Measurements from ENCODE around the gene ADAMTSL5.

Gene ADAMTSL5

GRCh38 chr19:1516395-1516753, 3.6 kb upstream of the ADAMTSL5 start:
- Histone ChIP-seq H3K4me2 (ENCODE audit: low read depth, low read length) (no peak overlapping the region), H3K27me3 (replicated peaks; ENCODE audit: insufficient read depth, low read length) (peaks cover 63% of the 10 kb centered on the region), H3K4me3 (ENCODE audit: low read length) (no peak overlapping the region), H2AFZ (ENCODE audit: low read length) (no peak overlapping the region), H3K79me2 (ENCODE audit: low read length) (no peaks in the 10 kb centered on the region), H3K9ac (ENCODE audit: low read length) (no peak overlapping the region), H4K20me1 (ENCODE audit: insufficient read depth, low read length) (no peaks in the 10 kb centered on the region), H3K27ac (ENCODE audit: low read length) (no peak overlapping the region), H3F3A (ENCODE audit: insufficient read depth, low read length) (no peaks in the 10 kb centered on the region), H3K9me3 (replicated peaks; ENCODE audit: insufficient read depth, low read length) (no peaks in the 10 kb centered on the region), H3K4me1 (ENCODE audit: low read length) (peaks cover 10% of the 10 kb centered on the region; the same call in 1 of the 2 replicates), H3K36me3 (replicated peaks; ENCODE audit: insufficient read depth, low read length) (no peaks in the 10 kb centered on the region), H3K9me2 (replicated peaks; ENCODE audit: insufficient read depth, low read length) (no peaks in the 10 kb centered on the region)
- no peak for DNase-seq
- no peak for TF ChIP-seq EZH2 (optimal IDR thresholded peaks at IDR 0.05; ENCODE audit: low read depth, low read length)
- no peak for TF ChIP-seq EZH2phosphoT487 (IDR thresholded peaks at IDR 0.05; ENCODE audit: low read length)
- no peak for TF ChIP-seq CTCF (IDR thresholded peaks at IDR 0.05; ENCODE audit: low read length)

GRCh38 chr19:1514986-1515721, 2.3 kb upstream of the ADAMTSL5 start:
- Histone ChIP-seq H3K4me2 (ENCODE audit: low read depth, low read length) (no peak overlapping the region), H3K9me3 (replicated peaks; ENCODE audit: insufficient read depth, low read length) (no peaks in the 10 kb centered on the region), H3K9me2 (replicated peaks; ENCODE audit: insufficient read depth, low read length) (no peaks in the 10 kb centered on the region), H2AFZ (ENCODE audit: low read length) (no peak overlapping the region), H3K27me3 (replicated peaks; ENCODE audit: insufficient read depth, low read length) (peaks cover 65% of the 10 kb centered on the region), H3K4me1 (ENCODE audit: low read length) (peaks cover 5% of the 10 kb centered on the region; the same call in 1 of the 2 replicates), H4K20me1 (ENCODE audit: insufficient read depth, low read length) (no peaks in the 10 kb centered on the region), H3K9ac (ENCODE audit: low read length) (no peak overlapping the region), H3K4me3 (ENCODE audit: low read length) (no peak overlapping the region), H3K27ac (ENCODE audit: low read length) (no peak overlapping the region), H3F3A (ENCODE audit: insufficient read depth, low read length) (no peaks in the 10 kb centered on the region), H3K79me2 (ENCODE audit: low read length) (no peaks in the 10 kb centered on the region), H3K36me3 (replicated peaks; ENCODE audit: insufficient read depth, low read length) (no peaks in the 10 kb centered on the region)
- no peak for TF ChIP-seq CTCF (IDR thresholded peaks at IDR 0.05; ENCODE audit: low read length)
- no peak for TF ChIP-seq EZH2phosphoT487 (IDR thresholded peaks at IDR 0.05; ENCODE audit: low read length)
- no peak for TF ChIP-seq EZH2 (optimal IDR thresholded peaks at IDR 0.05; ENCODE audit: low read depth, low read length)
- no peak for DNase-seq

GRCh38 chr19:1514295-1514661, 1.5 kb upstream of the ADAMTSL5 start:
- no peak overlapping the region for H3K4me2 ChIP-seq (ENCODE audit: low read depth, low read length)
- no peak for TF ChIP-seq EZH2phosphoT487 (IDR thresholded peaks at IDR 0.05; ENCODE audit: low read length)
- TF ChIP-seq CTCF (IDR thresholded peaks at IDR 0.05; ENCODE audit: low read length) = no peak
- no peak for TF ChIP-seq EZH2 (optimal IDR thresholded peaks at IDR 0.05; ENCODE audit: low read depth, low read length)
- H3K9me2 ChIP-seq (replicated peaks; ENCODE audit: insufficient read depth, low read length) = no peaks in the 10 kb centered on the region
- no peaks in the 10 kb centered on the region for H3K79me2 ChIP-seq (ENCODE audit: low read length)
- H2AFZ ChIP-seq (ENCODE audit: low read length) = no peak overlapping the region
- no peak overlapping the region for H3K4me3 ChIP-seq (ENCODE audit: low read length)
- H3K4me1 ChIP-seq (ENCODE audit: low read length) = peaks cover 2% of the 10 kb centered on the region; the same call in 1 of the 2 replicates
- H3K9me3 ChIP-seq (replicated peaks; ENCODE audit: insufficient read depth, low read length) = no peaks in the 10 kb centered on the region
- H3F3A ChIP-seq (ENCODE audit: insufficient read depth, low read length) = no peaks in the 10 kb centered on the region
- DNase-seq = no peak
- H4K20me1 ChIP-seq (ENCODE audit: insufficient read depth, low read length) = no peaks in the 10 kb centered on the region
- no peaks in the 10 kb centered on the region for H3K36me3 ChIP-seq (replicated peaks; ENCODE audit: insufficient read depth, low read length)
- H3K27ac ChIP-seq (ENCODE audit: low read length) = no peak overlapping the region
- H3K27me3 ChIP-seq (replicated peaks; ENCODE audit: insufficient read depth, low read length) = peaks cover 68% of the 10 kb centered on the region
- no peak overlapping the region for H3K9ac ChIP-seq (ENCODE audit: low read length)

Measured in MM.1S (cell line).